Measurements from ENCODE around the gene RAD51.

DNA sequence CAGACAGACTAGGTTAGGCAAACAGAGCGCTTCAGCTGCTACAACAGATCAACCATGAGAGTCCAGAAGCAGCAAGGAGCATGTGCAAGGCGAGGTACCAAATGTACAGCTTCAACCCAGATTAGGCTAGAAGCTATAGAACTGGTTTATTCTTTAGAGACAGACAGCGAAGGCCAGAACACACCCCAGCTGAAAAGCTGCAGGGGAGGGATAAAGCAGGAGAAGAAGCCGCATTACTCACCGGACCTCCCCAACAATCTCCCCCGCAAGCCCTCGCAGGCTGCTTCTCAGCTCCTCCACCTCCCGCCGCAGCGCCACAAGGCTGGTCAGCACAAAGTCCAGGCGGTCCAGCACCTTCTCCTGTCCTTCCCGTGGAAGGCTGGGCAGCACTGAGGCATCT is 56.8 kb downstream of the RAD51 start:
- TF ChIP-seq EZH2 (IDR thresholded peaks at IDR 0.05; ENCODE audit: borderline replicate concordance), result no peak
- TF ChIP-seq, protein P1, sequence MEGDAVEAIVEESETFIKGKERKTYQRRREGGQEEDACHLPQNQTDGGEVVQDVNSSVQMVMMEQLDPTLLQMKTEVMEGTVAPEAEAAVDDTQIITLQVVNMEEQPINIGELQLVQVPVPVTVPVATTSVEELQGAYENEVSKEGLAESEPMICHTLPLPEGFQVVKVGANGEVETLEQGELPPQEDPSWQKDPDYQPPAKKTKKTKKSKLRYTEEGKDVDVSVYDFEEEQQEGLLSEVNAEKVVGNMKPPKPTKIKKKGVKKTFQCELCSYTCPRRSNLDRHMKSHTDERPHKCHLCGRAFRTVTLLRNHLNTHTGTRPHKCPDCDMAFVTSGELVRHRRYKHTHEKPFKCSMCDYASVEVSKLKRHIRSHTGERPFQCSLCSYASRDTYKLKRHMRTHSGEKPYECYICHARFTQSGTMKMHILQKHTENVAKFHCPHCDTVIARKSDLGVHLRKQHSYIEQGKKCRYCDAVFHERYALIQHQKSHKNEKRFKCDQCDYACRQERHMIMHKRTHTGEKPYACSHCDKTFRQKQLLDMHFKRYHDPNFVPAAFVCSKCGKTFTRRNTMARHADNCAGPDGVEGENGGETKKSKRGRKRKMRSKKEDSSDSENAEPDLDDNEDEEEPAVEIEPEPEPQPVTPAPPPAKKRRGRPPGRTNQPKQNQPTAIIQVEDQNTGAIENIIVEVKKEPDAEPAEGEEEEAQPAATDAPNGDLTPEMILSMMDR (IDR thresholded peaks at IDR 0.05; ENCODE audit: poor library complexity), result no peak
- no peak for TF ChIP-seq EZH2phosphoT487 (IDR thresholded peaks at IDR 0.05; ENCODE audit: low read depth, severe bottlenecking, unreplicated experiment)
